Stimulated activated CD4-positive, alpha-beta T cell treated with anti-CD3 and anti-CD28 coated beads, Interleukin-15, amount 100 ng/mL, for 24 hours (primary cell): ENCODE results near the gene DPP4.

ENCODE experiments used
- DNase-seq: peaks from one replicate; pipeline ENCODE4 v3.0.0-alpha.2; 2020

Gene DPP4

DNA sequence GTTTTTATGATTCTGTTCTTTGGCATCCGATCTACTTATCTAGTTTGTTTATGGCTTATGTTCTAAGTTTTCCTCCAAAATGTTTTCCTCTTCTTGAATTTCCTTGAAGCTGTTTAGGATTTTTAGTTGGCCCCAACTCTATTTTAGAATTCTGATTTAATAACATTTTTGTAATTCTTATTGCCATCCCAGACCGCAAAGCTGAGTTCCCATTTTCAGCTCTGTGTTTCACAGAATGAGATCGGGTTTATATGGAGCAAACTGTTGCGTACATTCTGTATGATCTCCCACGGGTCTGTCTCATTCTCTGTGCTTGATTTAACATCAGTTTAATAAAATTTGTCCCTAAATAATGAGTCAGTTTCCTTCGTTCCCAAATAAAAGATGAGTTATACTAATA is 59.3 kb downstream of the DPP4 start:
- DNase-seq = no peak

DNA sequence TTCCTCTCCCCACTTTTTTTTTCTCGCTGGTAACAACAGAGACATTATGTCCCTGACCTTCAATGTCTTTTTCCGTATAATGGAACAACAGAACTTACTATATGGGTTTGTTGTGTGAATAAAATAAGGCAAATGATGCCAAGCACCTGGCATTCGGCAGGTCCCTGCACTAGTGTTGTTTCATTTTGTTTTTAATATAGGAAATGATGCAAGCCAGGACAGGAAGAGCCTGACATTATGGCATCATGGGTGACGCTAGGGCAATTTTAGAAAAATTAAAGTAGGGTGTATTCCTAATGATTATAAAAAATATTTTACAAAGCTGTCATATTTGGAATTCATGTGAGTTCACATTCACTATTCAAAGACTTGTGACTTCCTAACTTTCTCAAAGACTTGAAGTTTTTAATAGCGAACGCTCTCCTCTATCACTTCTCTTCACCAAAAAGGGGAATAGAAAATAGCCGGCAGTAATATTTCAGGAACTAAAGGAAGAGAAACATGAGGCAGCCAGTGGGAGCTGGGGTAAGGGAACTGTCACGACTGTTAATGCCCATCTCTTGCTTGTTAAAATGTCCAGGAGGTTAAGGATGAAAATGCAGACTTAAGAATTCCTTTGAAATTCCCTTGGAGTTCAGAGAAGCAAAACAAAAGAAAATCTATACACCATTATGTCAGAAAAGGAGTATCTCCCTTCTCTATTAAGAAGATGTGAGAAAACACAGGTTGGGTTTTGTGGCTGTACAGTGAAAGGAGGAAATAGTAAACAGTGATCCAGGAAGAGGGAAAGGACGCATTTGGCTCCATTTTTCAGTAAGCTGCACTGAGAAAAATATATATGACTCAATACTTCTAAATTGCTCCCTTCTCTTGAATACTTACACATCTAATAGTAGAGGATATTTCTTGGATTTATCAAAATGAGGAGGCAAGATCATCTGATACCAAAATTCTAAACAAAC is 60.2 kb downstream of the DPP4 start:
- no peak for DNase-seq

DNA sequence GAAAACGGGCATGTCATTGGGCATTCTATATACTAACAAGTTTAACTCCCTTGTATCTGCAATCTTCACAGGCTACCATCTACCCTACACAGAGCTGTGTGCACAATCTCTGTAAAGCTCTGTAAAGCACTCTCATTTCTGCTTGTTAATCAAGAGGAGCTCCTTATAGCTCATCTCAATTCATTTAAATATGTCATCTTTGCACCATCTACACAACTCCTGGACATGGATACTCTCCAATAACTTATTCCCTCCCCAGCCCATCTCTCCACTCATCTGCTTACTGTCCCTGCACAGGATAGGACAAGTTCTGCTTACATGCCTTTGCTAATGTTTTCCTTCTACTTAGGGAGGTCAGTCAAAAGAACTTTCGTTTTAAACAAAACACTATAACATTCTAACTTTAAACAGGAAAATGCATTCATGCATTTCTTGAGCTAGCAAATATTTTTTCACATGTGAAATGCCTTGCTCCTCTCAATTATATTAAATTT is 61.4 kb downstream of the DPP4 start:
- no peak for DNase-seq

DNA sequence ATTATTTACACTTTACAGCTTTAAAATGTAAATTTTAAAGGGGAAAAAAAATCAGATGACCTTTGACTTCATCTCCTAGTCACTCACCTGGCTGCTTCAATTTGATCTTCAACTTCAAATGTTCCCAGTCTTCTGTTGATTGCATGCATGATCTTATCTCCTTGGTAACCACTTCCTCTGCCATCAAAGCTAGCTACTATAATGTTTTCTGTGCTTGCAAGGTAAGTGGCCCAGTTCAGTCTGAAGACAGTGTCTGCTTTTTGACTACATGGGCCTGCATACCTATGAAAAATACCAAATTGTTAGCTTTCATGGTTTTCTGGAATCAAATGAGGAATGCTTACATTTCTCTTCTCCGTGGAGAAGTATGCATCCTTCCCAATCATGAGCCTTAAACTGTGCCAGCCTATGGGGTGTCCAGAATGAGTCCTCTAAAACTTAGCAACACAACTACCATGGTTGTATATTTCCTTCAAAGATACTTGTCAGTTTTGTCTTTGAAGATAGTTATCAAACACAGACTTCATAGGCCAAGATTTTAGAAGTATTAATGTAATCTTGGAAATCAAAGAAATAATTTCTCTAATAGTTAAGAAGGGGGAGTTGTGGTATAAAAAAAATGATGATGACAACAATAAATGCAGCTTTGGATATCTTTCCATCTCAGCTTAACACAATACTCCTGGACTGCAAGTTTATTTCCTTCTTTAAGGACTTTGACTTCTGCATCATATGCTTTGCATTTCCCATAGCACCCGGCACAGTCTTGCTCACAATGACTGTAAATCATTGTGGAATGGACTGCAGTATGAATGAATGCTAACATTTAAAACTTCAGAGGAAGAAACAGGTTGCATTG is 62.1 kb downstream of the DPP4 start:
- DNase-seq = no peak

DNA sequence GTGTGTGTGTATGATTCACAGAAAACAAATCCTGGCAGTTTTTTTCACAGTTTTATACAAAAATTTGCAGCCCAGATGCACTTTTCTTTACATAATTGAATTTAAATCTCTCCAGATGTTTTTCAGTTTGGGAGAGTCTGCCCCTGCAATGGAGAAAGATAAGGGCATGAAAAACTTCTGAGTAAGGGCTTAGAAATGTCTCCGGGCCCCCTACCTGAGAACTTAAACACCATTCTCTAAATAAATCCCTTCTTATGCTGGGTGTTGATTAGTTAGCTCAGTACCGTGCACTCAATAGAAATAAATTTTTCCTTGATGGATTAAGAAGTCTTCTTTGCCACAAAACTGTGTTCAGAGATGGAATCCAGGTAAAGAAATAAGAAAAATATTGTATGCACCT is 64.5 kb downstream of the DPP4 start:
- DNase-seq = no peak

DNA sequence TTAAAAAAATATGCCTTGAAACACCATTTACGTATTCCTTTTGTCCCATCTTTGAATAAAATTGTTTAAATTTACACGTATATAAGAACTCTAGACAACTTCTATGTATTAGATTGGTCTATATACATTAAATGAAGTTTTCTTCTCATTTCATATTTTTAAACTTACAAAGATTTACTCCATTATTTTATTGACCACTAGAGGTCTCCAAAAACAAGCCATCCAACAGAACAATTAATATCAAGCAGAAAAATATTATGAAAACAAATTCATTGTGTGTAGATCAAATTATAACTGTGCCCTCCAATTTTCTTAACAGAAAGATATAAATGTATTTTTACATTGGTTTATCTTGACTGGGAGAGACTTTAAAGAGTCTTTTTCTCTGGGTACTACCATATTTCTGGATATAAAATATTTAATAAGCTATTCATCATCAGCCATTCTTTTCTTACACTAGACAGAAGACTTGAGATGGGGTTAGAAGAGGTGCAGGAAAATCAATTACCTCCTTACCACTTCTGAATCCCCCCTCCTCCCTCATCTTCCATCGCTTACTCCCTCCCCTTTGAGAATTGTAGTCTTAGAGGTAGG is 66.5 kb downstream of the DPP4 start:
- DNase-seq = no peak

DNA sequence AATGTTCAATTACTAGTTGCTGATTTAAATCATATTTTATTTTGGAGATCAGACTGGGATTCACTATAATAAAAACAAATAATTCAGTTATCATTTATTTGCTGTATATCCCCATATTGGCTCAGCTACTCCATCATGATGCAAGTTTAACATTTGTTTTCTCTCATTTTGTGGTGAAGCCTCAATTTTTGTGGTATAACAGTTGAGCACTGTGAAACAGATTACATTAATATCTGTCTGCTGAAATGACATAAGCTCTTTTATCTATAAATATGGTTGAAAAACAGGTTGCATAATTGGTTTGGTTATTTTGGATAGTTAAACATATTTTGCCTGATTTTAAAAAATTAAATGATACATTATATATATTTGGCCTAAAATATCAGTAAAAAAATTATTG is 67.7 kb downstream of the DPP4 start:
- DNase-seq = no peak

DNA sequence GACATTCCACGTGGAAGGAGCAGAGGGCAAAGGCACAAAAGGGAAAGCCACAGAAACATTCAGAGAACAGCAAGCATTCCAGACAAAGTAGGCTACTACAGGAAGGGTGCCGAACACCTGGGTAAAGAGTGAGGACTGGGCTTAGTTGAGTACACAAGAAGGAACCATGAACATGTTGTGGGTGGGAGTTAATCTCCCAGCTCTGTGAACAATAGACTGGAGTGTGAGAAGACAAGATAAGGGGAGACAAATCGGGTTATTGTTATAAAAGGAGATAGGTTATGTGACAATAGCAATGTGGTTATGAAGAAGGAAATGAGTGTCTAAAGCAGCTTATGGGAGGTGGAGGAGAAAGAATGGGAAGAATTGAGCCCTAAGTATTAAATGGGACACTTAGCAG is 70.0 kb downstream of the DPP4 start:
- DNase-seq = no peak

DNA sequence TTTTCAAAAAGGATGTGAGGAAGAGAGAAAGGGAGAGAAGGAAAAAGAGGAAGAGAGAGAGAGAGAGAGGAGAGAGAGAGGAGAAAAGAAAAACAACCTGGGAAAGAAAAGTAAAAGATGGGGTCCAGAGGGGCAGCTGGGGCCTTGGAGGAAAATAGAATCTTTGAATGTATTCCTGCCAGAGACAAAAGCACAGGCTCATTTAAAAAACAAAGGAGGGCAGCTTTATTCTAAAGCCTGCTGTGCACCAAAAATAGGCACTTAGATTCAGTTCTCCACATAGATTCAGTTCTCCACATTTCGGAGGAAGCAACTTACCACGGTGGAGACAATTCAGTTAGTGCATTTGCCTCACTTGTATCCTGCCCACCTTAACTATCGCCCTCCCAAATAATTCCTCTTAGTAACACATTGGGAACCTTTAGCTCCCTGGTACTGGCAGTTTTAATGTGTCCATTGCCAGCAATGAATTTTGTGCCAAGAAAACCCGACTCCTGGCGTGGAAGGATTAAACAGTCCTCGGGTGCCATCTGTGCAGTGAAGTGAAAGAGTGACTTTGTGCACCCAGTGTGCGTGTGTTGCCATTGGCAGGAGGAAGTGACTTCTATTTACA is 71.3 kb downstream of the DPP4 start:
- DNase-seq = no peak

DNA sequence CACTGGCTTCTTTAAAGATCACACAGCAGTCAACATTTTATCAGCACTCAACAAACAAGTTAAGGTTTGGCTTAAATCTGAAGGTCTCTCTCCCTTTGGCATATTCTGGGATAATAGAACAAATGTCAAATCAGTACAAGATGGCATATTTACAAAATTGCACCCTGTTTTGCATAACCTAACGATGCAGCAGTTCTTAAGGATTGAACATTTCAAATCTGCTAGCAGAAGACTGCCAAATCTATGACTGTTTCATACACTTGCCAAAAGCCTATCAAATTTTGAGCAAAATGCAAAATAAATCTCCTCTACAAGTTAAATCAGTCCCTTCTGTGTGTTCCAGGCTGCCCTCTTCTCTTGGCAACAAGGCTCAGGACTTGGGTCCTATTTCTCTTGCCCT is 73.6 kb downstream of the DPP4 start:
- DNase-seq = no peak

DNA sequence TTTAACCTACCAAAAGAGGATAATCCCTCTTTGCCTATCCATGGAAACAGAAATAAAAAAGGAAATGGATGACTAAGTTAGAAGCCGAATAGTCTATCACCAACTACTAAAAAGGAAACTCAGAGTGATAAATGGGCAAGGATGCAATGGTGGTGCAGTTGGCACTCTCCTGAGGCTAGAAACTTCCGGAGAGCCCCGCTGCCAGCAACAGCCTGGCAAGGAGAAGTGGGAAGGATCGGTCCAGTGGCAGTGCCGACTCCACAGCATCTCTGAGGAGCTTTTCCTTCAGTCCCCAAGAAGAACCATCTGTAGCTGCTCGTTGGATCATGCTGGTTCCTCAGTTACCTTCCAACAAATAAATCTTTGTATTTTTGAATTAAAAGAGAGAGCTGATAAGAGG is 74.7 kb downstream of the DPP4 start:
- no peak for DNase-seq

DNA sequence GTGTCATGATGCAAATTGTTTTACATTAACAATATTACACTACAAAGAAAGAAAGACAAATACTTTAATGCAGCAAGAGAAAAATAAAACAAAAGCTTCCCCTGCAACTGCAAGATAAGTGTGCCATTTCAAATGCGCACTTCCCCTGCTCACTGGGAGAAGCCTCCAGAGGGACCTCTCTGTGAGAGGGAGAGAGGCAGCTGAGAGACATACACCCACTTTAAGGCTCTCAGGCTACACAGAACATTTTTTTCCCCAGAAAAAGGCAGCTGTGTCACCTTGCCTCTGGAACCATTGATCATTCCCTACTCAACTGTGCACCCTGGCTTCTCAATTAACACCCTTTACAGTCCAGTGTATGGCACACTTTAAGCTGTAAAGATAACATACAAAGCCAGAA is 75.2 kb downstream of the DPP4 start:
- DNase-seq = no peak

DNA sequence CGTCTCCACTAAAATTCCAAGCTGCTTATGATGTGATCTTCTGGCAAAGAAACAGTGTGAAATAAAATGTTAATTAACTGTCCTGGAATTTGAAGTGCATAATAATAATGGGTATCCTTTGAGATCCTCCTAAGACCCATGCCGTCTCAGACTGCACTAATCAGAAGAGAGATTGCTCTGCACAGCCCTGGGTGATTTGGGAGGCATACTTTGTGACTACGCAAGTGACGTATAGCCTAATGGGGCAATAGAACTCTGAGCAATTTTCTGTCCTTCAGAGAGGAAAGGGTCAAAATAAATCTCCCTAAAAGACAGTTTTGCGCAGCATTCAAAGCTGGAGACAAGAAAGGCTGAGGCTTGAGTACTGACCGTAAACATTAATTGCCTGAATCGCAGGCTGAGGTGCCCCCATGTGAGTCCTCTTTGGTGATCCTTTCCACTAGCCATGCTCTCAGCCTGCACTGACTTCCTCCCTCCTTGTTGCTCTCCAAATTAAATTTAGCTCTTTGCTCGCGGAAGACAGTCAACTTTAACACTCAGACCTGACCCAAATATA is 76.0 kb downstream of the DPP4 start:
- no peak for DNase-seq

DNA sequence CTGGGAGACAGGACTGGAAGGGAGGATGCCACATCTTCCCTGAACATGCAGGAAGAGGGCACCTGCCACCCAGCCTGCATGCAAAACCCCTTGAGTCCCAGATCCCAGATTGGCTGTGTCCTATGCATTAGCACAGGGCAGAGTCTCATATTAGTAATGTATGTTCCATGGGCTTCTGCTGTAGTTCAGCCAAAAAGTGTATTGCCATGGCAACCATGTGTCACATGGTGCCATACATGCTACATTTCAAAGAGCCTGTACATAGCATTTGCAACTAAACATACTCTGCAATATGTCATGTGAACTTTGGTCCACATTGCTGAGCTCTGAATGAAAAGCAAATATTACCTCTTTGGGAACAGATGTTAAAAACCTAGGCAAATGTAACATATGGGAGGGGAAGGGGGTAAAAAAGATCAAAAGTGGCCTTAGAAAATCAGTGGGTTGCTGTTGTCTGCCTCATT is 78.4 kb downstream of the DPP4 start:
- DNase-seq = no peak

DNA sequence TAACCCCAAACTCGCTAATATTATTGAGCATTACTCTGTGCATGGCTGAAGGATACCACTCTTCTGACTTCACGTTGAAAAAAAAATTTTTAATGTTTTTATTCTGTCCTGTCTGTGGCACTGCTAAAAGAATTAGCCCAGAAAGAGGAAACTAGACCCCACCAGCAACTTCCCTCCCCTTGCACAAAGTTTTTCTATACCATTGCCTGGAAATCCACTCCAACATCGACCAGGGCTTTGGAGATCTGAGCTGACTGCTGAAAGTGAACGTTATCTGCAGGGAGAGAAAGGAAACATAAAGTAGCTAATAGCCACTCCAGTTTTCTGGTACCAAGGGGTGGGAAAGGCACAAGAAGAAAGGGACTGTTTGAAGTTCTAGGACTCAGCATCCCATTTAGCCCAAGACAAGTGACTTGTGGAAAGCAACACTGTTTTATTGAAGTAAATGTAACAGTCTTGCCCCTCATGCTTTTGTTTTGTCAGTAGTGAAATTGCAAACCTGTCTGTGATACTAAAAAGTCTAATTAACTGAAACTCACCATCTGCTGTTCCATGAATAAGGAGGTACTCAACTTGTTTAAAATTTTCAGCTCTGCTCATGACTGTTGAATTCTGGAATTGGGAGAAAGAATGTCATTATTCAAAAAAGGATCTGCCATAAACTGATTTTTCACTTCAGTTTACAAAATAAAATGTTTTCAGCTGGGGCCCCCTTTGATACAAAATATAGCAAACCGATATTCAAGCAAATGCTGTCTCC is 79.1 kb downstream of the DPP4 start:
- no peak for DNase-seq

DNA sequence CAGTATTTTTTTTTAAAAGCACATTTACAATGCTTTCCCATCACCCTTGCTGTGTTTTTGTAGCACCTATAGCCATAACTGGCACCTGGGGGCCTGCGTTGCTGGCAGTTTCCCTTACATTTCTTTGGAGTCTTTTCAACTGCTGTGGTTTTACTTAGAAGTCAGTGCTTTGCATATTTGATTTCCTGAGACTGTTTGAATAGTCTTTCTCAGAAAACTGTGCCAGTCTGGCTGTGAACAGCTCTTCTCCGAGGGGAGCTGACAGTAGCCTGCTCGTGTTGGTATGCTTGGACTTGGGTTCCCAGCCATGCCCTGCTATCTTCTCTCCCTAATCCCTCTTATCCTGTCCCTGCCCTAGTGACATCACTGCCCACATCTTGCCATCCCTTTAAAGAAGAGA is 81.5 kb downstream of the DPP4 start:
- DNase-seq = peak; percentile 62

DNA sequence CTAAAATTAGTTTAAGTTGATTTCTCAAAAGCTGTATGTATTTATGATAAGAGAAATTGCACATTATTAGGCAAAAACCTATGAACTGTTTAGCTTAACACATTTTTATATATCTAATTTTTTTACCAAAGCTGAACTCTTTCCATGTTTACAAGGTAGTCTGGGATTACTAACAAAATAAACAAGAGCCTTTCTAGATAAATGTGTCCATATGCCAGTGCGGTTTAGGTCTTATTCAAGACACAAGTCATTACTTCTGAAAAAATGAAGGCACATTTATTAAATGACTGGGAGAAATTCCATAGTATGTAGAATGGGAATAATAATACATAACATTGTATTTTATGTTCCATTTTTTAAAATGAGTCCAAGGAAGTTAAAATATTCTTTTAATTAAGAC is 82.0 kb downstream of the DPP4 start:
- DNase-seq = no peak

DNA sequence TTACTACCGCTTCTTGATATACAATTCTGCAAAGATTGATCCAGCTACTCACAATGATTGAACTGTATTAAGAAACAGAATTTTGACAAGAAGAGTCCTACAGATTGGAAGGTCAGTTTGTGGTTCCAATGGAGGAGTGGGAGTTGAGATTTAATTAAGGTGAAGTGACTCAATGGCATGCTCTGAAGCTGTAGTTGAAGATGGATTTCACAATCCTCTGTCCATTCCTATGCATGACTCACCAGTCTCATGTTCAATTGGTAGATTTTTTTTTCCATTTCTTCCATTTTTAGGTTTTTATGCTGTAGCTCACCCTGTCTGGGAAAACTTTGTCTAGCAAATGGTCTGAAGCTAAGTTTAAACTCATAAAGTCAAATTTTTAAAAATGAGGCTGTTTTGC is 83.3 kb downstream of the DPP4 start:
- no peak for DNase-seq

DNA sequence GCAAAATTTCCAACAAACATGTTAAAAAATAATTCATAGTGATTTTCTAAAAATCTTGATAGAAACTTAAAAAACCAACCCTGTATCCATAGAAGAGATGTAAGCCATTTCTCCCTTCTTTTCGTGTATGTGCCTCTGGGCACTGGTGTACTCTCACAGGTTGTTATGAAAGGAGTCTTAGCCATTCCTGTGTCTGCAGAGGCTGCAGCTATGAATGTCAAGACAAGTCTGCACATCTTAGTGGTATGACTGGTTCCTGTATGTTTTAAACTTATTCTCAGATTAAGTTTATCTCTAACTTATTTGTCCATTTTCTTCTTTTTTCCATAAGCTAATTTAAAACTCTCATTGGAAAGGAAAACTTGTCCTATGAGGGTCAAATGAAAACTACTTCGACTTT is 84.0 kb downstream of the DPP4 start:
- no peak for DNase-seq

DNA sequence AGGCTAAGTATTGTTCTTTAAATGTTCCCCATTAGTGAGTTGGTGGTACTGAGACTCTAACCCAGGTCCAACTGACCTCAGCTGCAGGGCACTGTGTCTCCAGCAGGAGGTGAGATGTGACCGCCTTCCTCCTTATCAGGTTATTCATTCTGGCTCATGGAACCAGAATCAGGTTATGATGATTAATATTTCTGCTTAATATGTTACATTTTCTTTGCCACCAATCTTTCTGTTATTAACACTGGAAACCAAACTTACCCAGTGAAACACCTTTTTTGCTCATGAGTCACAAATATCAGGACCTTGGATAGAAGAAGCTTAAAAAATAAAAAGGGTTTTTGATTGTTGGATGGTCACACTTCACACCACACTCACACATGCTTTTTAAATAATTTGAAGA is 85.4 kb downstream of the DPP4 start:
- peak; percentile 25 for DNase-seq

DNA sequence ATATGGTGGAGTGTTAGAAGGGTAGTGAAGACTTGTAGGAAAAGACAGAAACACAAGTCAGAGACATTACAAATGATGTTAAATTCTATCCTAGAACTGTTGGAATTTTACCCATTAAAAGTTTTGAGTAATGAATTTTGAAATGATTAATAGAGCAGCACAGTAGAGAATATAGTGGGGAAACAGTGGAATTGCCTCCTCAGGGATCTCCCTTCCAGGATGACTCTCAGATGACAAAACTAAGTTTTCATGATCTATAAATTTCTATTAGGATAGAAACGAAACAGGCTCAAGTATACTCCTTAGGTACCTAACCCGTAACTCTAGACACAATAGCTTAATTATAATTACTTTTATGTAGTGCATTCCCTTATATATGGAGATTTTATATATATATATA is 86.7 kb downstream of the DPP4 start:
- no peak for DNase-seq

DNA sequence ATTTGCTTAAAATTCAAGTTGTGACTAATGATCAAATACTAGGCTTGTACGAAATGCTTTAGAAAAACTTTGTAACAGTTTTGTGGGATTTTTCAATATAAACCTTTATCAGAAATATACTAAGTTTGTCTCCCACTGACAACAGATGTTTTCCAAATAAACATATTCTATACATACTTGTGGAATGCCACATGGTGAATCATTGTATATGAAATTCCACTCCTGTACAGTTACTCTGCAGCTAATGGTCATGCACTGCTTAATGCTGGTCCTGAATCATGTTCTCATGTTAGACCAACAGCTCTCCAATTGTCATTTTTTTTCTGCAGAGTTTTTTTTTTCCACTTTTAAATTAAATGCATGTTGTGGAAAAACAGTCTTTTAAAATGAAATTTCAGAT is 90.1 kb downstream of the DPP4 start:
- no peak for DNase-seq
